ENCODE results near the gene ABCC1. TPM values are rescaled to one million over a fixed set of nuclear protein-coding genes. Genes with fewer than 3 reads are reported as not detected.

Gene ABCC1
- total and polyA plus RNA-seq, 2 of the 8 experiments (the other 6 are each of a cell fraction or from before 2014, with no cell fraction given): 42.6 to 66.8 TPM

DNA sequence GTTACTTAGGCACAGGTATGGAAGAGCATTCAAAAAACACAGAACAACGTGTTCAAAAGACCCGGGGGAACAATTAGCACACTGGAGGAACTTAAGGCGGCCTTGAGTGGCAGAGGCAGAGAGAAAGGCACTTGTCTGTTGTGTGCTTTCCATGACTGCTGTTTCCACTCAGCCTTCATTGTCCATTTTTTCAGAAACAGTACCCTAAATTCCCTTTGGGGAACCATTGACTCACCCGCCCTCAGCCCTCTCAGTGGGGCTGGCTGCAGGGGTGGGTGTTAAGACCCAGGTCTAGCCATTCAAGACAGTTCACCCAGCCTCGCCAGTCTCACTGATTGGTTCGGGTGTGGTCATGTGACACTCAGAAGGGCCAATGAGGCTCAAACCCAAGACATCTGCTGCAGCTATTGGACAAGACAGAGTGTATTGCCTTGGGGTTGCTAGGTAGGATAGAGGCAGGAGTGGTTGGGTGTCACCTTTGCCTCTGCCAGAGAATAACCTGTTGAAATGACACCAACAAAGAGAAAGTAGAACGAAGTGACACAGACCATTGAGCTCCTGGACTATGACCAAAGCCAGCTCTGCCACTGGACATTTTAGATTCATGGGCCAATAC, 41.4 kb upstream of the ABCC1 start:
- FAIRE-seq (peak; percentile 73), DNase-seq (ENCODE audit: low read depth in 1 of 2, low spot score in 2 of 2) (peak; percentile 59 to 68)
- H4K8ac ChIP-seq (ENCODE audit: extremely low read depth, insufficient read depth, low read length): no peak overlapping the region
- no peak overlapping the region for H2BK12ac ChIP-seq (ENCODE audit: low read depth, low read length)
- H3K56ac ChIP-seq (replicated peaks; ENCODE audit: insufficient read length, low read depth, low read length): no peak overlapping the region
- no peak overlapping the region for H4K91ac ChIP-seq (replicated peaks; ENCODE audit: insufficient read length, low read length)
- H2BK120ac ChIP-seq (replicated peaks; ENCODE audit: low read depth, low read length): no peak overlapping the region
- H3K79me1 ChIP-seq (ENCODE audit: low read depth, low read length): no peaks in the 10 kb centered on the region
- H3K4me1 ChIP-seq (replicated peaks in 1 of 4; ENCODE audit: control insufficient read depth in 3 of 4, insufficient read depth in 4 of 4, low read length in 3 of 4): peaks cover 0 to 4% (median 1%) of the 10 kb centered on the region in 4 experiments; a peak in 2 of 7 replicates
- H3K9ac ChIP-seq (replicated peaks in 1 of 4; ENCODE audit: extremely low read depth in 1 of 4, low read depth in 3 of 4, low read length in 3 of 4): no peak overlapping the region
- no peak overlapping the region for H3K4ac ChIP-seq (replicated peaks; ENCODE audit: insufficient read length, low read depth, low read length)
- H2AK5ac ChIP-seq (ENCODE audit: low read depth, low read length): no peak overlapping the region
- WGBS, 2 experiments (ENCODE audit: extremely low coverage in 1 of 2, insufficient coverage in 1 of 2, insufficient read length in 1 of 2, insufficient replicate concordance in 2 of 2, low coverage in 1 of 2, low lambda C conversion rate in 2 of 2, missing lambda C conversion rate in 1 of 2): 75% methylated on average over 7 of the region's 7 CpGs; no CpG with 5 or more reads in 1 of the 2 experiments
- peak overlapping the region; percentile 24; the same call in 1 of the 2 replicates for H3K18ac ChIP-seq (ENCODE audit: extremely low read depth, low read length)
- TF ChIP-seq PHF8 (conservative IDR thresholded peaks at IDR 0.05; ENCODE audit: low read depth, low read length) (no peak), CHD2 (IDR thresholded peaks at IDR 0.05; ENCODE audit: low read length) (peak; percentile 80), USF2 (IDR thresholded peaks at IDR 0.05; ENCODE audit: low read length) (peak; percentile 93), RFX5 (IDR thresholded peaks at IDR 0.05; ENCODE audit: borderline replicate concordance, low read depth, low read length) (peak; percentile 97), SP1 (IDR thresholded peaks at IDR 0.05; ENCODE audit: low read depth, low read length) (peak; percentile 92), SIX5 (IDR thresholded peaks at IDR 0.05; ENCODE audit: low read depth, low read length) (no peak)
- TF ChIP-seq, protein P1, sequence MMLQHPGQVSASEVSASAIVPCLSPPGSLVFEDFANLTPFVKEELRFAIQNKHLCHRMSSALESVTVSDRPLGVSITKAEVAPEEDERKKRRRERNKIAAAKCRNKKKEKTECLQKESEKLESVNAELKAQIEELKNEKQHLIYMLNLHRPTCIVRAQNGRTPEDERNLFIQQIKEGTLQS (IDR thresholded peaks at IDR 0.05; ENCODE audit: insufficient read depth, low read depth, low read length): no peak
- H4K20me1 ChIP-seq (replicated peaks in 1 of 2; ENCODE audit: control insufficient read depth in 1 of 2, insufficient read depth in 2 of 2, low read length in 2 of 2): no peaks in the 10 kb centered on the region
- H2BK15ac ChIP-seq (ENCODE audit: low read length): 0 out of 2 replicates have a peak overlapping the region, but pooled peaks have one; percentile 81
- peak overlapping the region; percentile 98 for H2AFZ ChIP-seq (ENCODE audit: low read length)
- peak overlapping the region; percentile 12 for H4K5ac ChIP-seq (ENCODE audit: insufficient read length, low read depth, low read length)
- no peak overlapping the region for H3K4me3 ChIP-seq (ENCODE audit: extremely low read depth in 1 of 4, insufficient read depth in 2 of 4, low read depth in 3 of 4, low read length in 4 of 4)
- peak overlapping the region; percentile 24; the same call in 1 of the 2 replicates for H2BK5ac ChIP-seq (ENCODE audit: low read depth, low read length)
- no peaks in the 10 kb centered on the region for H3K9me3 ChIP-seq (ENCODE audit: insufficient read depth in 2 of 2, low read depth in 1 of 2, low read length in 1 of 2)
- no peak overlapping the region for H2BK20ac ChIP-seq (ENCODE audit: low read length)
- H3K23ac ChIP-seq (ENCODE audit: insufficient read length): no peak overlapping the region
- ChIA-PET POLR2A (ENCODE audit: partially characterized antibody) (interaction anchor here (0.6 to 1.3 kb wide), 2 partner anchors 16 to 20 kb away, joined by 5 read pairs; partner anchors contain the start of gene CEP20), CTCF (ENCODE audit: partially characterized antibody) (interaction anchor here (1.5 to 1.9 kb wide), 2 partner anchors 32 to 33 kb away, joined by 4 to 5 read pairs; no protein-coding TSS in a partner anchor)
- no peaks in the 10 kb centered on the region for H3K79me2 ChIP-seq (ENCODE audit: control insufficient read depth in 1 of 2, insufficient read depth in 2 of 2, low read length in 2 of 2)
- H3K27me3 ChIP-seq (replicated peaks in 1 of 4; ENCODE audit: control insufficient read depth in 3 of 4, extremely low read depth in 1 of 4, insufficient read depth in 3 of 4, low read length in 3 of 4): no peaks in the 10 kb centered on the region
- no peak overlapping the region for H3K14ac ChIP-seq (ENCODE audit: insufficient read length)
- H3K23me2 ChIP-seq (ENCODE audit: low read depth, low read length): peaks cover 3% of the 10 kb centered on the region; the same call in 1 of the 2 replicates
- H3K27ac ChIP-seq (ENCODE audit: low read depth, low read length): no peak overlapping the region
- no peaks in the 10 kb centered on the region for H3K36me3 ChIP-seq (ENCODE audit: control insufficient read depth in 2 of 4, insufficient read depth in 4 of 4, low read length in 3 of 4)
- peak overlapping the region in 1 of 2 experiments; percentile 32; a peak in 2 of 4 replicates for H3K4me2 ChIP-seq (ENCODE audit: insufficient read depth in 1 of 2, low read depth in 2 of 2, low read length in 2 of 2)
